ENCODE results near the gene GNAI1. TPM values are rescaled to one million over a fixed set of nuclear protein-coding genes. Genes with fewer than 3 reads are reported as not detected.

The GNAI1 gene
- total and polyA plus RNA-seq, 10 of the 15 experiments (the other 5 are each of a cell fraction or from before 2014, with no cell fraction given) = not detected

DNA sequence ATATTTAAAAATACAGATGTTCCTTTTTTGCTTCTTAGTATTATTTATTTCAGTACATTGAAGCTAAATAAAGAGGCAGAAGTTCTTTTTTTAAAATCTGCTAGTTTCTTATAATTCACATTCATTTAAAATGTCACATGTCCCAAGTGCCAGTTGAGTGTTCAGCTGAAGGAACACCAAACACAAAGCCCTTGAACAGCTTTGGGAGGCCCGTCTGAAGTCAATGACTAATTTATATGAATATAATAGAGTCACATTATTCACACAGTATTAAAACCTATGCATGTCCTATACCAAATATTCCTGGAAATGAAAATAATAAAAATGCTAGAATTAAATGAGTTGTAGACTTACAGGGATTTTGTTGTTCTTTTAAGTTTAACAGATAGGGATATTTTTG, 70.3 kb downstream of the GNAI1 start:
- Histone ChIP-seq H3K9ac (ENCODE audit: control insufficient read depth, insufficient read depth, low read length) (no peak overlapping the region), H3K36me3 (ENCODE audit: control insufficient read depth in 2 of 2, insufficient read depth in 2 of 2, low read length in 1 of 2) (no peaks in the 10 kb centered on the region), H3K4me3 (no peak overlapping the region), H3K4me2 (ENCODE audit: control insufficient read depth, insufficient read depth) (no peak overlapping the region), H3K4me1 (ENCODE audit: control insufficient read depth, insufficient read depth, low read length) (no peaks in the 10 kb centered on the region), H3K27me3 (replicated peaks in 1 of 2; ENCODE audit: control insufficient read depth in 2 of 2, insufficient read depth in 2 of 2, low read length in 1 of 2) (no peaks in the 10 kb centered on the region; a peak in 1 of 4 replicates), H4K20me1 (ENCODE audit: control insufficient read depth, insufficient read depth) (no peaks in the 10 kb centered on the region), H3K27ac (ENCODE audit: control insufficient read depth, insufficient read depth) (no peak overlapping the region), H3K79me2 (ENCODE audit: control insufficient read depth, insufficient read depth, low read length) (no peaks in the 10 kb centered on the region), H2AFZ (ENCODE audit: control insufficient read depth, low read depth, low read length) (no peak overlapping the region), H3K9me3 (replicated peaks; ENCODE audit: control insufficient read depth, insufficient read depth, low read length) (no peaks in the 10 kb centered on the region)
- FAIRE-seq = no peak
- ATAC-seq = no peak
- no TSS peak for BruUV-seq (replicated peaks)
- CTCF ChIA-PET = no interaction called here
- 0% methylated on average over 1 of the region's 1 CpG for WGBS (ENCODE audit: insufficient coverage, insufficient replicate concordance, low lambda C conversion rate, missing lambda C conversion rate)
- DNase-seq (ENCODE audit: low read depth, low spot score) = no peak
- intact Hi-C loops (cut with micrococcal nuclease; ENCODE audit: unreplicated experiment) (no loop called here), in situ Hi-C loops (cut with MboI) (no loop called here)
- RAD21 ChIA-PET (ENCODE audit: unreplicated experiment) = no interaction called here
- POLR2A ChIA-PET = no interaction called here
- SMC1A ChIA-PET (ENCODE audit: uncharacterized antibody, unreplicated experiment) = no interaction called here
- TF ChIP-seq, protein P1, sequence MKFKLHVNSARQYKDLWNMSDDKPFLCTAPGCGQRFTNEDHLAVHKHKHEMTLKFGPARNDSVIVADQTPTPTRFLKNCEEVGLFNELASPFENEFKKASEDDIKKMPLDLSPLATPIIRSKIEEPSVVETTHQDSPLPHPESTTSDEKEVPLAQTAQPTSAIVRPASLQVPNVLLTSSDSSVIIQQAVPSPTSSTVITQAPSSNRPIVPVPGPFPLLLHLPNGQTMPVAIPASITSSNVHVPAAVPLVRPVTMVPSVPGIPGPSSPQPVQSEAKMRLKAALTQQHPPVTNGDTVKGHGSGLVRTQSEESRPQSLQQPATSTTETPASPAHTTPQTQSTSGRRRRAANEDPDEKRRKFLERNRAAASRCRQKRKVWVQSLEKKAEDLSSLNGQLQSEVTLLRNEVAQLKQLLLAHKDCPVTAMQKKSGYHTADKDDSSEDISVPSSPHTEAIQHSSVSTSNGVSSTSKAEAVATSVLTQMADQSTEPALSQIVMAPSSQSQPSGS (IDR thresholded peaks at IDR 0.05; ENCODE audit: low read length) = no peak
- TF ChIP-seq NRF1 (conservative IDR thresholded peaks at IDR 0.05; ENCODE audit: low read depth, low read length) (no peak), BMI1 (IDR thresholded peaks at IDR 0.05; ENCODE audit: borderline replicate concordance) (no peak), HCFC1 (IDR thresholded peaks at IDR 0.05; ENCODE audit: low read length) (no peak), KDM1A (IDR thresholded peaks at IDR 0.05; ENCODE audit: borderline replicate concordance) (no peak), RAD51 (IDR thresholded peaks at IDR 0.05) (no peak), SIN3A (IDR thresholded peaks at IDR 0.05; ENCODE audit: low read depth, low read length) (no peak), SREBF1 (IDR thresholded peaks at IDR 0.05; ENCODE audit: low read length) (no peak), CHD4 (IDR thresholded peaks at IDR 0.05) (no peak), EED (IDR thresholded peaks at IDR 0.05; ENCODE audit: low read depth) (no peak), ESRRA (IDR thresholded peaks at IDR 0.05; ENCODE audit: low read length) (no peak), LARP7 (IDR thresholded peaks at IDR 0.05) (no peak), ZZZ3 (IDR thresholded peaks at IDR 0.05; ENCODE audit: control insufficient read depth, insufficient read length, low read depth) (no peak), RFX5 (IDR thresholded peaks at IDR 0.05; ENCODE audit: low read depth, low read length) (no peak)
- TF ChIP-seq, protein P2, sequence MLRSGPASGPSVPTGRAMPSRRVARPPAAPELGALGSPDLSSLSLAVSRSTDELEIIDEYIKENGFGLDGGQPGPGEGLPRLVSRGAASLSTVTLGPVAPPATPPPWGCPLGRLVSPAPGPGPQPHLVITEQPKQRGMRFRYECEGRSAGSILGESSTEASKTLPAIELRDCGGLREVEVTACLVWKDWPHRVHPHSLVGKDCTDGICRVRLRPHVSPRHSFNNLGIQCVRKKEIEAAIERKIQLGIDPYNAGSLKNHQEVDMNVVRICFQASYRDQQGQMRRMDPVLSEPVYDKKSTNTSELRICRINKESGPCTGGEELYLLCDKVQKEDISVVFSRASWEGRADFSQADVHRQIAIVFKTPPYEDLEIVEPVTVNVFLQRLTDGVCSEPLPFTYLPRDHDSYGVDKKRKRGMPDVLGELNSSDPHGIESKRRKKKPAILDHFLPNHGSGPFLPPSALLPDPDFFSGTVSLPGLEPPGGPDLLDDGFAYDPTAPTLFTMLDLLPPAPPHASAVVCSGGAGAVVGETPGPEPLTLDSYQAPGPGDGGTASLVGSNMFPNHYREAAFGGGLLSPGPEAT (IDR thresholded peaks at IDR 0.05; ENCODE audit: low read depth) = no peak
- TF ChIP-seq, protein P3, sequence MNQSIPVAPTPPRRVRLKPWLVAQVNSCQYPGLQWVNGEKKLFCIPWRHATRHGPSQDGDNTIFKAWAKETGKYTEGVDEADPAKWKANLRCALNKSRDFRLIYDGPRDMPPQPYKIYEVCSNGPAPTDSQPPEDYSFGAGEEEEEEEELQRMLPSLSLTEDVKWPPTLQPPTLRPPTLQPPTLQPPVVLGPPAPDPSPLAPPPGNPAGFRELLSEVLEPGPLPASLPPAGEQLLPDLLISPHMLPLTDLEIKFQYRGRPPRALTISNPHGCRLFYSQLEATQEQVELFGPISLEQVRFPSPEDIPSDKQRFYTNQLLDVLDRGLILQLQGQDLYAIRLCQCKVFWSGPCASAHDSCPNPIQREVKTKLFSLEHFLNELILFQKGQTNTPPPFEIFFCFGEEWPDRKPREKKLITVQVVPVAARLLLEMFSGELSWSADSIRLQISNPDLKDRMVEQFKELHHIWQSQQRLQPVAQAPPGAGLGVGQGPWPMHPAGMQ (IDR thresholded peaks at IDR 0.05; ENCODE audit: borderline replicate concordance) = no peak
- TF ChIP-seq, protein P4, sequence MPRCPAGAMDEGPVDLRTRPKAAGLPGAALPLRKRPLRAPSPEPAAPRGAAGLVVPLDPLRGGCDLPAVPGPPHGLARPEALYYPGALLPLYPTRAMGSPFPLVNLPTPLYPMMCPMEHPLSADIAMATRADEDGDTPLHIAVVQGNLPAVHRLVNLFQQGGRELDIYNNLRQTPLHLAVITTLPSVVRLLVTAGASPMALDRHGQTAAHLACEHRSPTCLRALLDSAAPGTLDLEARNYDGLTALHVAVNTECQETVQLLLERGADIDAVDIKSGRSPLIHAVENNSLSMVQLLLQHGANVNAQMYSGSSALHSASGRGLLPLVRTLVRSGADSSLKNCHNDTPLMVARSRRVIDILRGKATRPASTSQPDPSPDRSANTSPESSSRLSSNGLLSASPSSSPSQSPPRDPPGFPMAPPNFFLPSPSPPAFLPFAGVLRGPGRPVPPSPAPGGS (IDR thresholded peaks at IDR 0.05; ENCODE audit: borderline replicate concordance, insufficient read depth, low read depth, low read length, poor library complexity, severe bottlenecking) = no peak
- TF ChIP-seq, protein P5, sequence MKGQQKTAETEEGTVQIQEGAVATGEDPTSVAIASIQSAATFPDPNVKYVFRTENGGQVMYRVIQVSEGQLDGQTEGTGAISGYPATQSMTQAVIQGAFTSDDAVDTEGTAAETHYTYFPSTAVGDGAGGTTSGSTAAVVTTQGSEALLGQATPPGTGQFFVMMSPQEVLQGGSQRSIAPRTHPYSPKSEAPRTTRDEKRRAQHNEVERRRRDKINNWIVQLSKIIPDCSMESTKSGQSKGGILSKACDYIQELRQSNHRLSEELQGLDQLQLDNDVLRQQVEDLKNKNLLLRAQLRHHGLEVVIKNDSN (IDR thresholded peaks at IDR 0.05; ENCODE audit: borderline replicate concordance, extremely low read length, insufficient read depth, low read depth, low read length) = no peak
- TF ChIP-seq, protein P6, sequence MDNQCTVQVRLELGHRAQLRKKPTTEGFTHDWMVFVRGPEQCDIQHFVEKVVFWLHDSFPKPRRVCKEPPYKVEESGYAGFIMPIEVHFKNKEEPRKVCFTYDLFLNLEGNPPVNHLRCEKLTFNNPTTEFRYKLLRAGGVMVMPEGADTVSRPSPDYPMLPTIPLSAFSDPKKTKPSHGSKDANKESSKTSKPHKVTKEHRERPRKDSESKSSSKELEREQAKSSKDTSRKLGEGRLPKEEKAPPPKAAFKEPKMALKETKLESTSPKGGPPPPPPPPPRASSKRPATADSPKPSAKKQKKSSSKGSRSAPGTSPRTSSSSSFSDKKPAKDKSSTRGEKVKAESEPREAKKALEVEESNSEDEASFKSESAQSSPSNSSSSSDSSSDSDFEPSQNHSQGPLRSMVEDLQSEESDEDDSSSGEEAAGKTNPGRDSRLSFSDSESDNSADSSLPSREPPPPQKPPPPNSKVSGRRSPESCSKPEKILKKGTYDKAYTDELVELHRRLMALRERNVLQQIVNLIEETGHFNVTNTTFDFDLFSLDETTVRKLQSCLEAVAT (IDR thresholded peaks at IDR 0.05) = no peak

Measured in GM12878 (cell line).